Effector memory CD4-positive, alpha-beta T cell (primary cell): ENCODE results near the gene EPHB3.

Experiments used
- DNase-seq, 3 donors: peaks; one replicate each; pipeline ENCODE4 v3.0.0-alpha.2; 2020
- H3K27ac ChIP-seq: 2 replicates; pipeline ENCODE4 v1.7.0; 2013; ENCODE audit warnings: mild to moderate bottlenecking, low read length, moderate library complexity; ENCODE audit not compliant: insufficient read depth, poor library complexity, severe bottlenecking
- H3K27me3 ChIP-seq: replicated peaks from 2 replicates; pipeline ENCODE4 v1.7.0; 2013; ENCODE audit warnings: mild to moderate bottlenecking, low read length; ENCODE audit not compliant: insufficient read depth, control insufficient read depth, poor library complexity, severe bottlenecking
- H3K36me3 ChIP-seq: 2 replicates; pipeline ENCODE4 v1.7.0; 2013; ENCODE audit warnings: mild to moderate bottlenecking, low read length, moderate library complexity; ENCODE audit not compliant: control insufficient read depth, insufficient read depth
- H3K4me1 ChIP-seq: 2 replicates; pipeline ENCODE4 v1.7.0; 2013; ENCODE audit warnings: low read length, mild to moderate bottlenecking; ENCODE audit not compliant: control insufficient read depth, insufficient read depth, poor library complexity, severe bottlenecking
- H3K4me3 ChIP-seq: 2 replicates; pipeline ENCODE4 v1.7.0; 2013; ENCODE audit warnings: low read length, low read depth, mild to moderate bottlenecking; ENCODE audit not compliant: insufficient read depth, poor library complexity, severe bottlenecking
- H3K9me3 ChIP-seq: 2 replicates; pipeline ENCODE4 v1.7.0; 2013; ENCODE audit warnings: mild to moderate bottlenecking, low read length, moderate library complexity; ENCODE audit not compliant: control insufficient read depth

EPHB3 gene

GRCh38 chr3:184590795-184591194, 29.2 kb downstream of the EPHB3 start:
- H3K36me3 ChIP-seq, result no peaks in the 10 kb centered on the region
- no peaks in the 10 kb centered on the region for H3K4me1 ChIP-seq
- no peaks in the 10 kb centered on the region for H3K9me3 ChIP-seq
- no peaks in the 10 kb centered on the region for H3K27me3 ChIP-seq
- DNase-seq, result no peak
- no peak overlapping the region for H3K27ac ChIP-seq
- H3K4me3 ChIP-seq, result no peak overlapping the region

DNA sequence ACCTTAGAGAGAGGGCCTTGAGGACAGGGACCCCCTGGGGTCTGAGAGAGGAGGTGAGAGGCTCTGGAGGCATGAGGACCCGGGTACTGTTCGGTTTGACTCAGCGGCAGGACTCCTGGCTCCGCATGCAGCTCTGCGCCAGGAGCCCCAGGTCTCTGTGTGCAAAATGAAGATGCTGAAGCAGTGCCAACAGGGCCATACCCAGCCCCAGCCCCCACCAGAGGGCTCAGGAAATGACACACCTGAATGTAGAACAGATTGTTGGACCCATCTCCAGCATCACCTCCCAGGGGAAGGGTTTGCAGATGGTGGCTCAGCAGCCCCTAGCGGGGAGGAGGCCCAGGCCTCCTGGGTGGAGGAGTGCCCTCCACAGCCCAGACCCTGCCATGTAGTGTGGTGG, 30.2 kb downstream of the EPHB3 start:
- no peaks in the 10 kb centered on the region for H3K27me3 ChIP-seq
- no peaks in the 10 kb centered on the region for H3K36me3 ChIP-seq
- H3K4me1 ChIP-seq, result no peaks in the 10 kb centered on the region
- H3K9me3 ChIP-seq, result no peaks in the 10 kb centered on the region
- no peak overlapping the region for H3K4me3 ChIP-seq
- DNase-seq, result no peak
- no peak overlapping the region for H3K27ac ChIP-seq

DNA sequence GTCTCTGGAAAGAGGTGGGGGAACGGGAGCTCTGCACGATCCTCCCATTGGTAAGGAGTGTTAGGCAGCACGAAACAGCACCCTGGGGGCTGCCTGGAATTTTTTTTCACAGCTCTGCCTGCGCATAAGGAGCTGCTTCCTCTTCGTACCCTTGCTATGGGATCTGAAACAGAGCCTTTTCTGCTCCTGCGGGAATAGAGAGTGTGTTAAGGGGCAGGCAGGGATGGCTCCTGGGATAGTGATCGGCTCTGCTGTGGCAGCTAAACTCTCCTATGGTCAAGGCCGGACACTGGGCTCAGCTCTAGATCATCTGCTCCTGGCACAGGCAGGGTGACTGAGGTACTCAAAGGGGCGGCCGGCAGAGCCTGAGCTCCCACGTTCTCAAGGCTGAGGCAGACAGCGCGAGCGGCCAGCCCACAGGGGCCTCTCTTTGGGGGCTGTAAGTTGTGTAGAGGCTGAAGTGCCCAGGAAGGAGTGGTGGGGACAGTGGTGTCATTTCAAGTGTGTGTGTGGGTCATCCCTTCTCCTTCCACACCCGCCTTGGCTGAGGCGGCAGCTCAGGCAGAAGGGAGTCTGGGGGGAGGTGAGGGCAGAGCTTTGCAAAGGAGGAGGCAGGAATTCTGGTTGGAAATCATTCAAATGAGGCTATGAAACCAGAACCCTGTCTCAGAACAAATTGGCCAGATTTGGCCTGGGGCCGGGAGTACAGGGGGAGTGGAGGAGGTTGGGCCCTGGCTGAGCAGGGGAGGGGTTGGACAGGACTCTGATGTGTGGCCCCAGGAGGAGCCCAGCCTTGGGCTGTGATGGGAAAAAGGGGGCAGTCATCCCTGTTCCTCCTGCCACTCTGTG, 31.0 kb downstream of the EPHB3 start:
- Histone ChIP-seq H3K4me1 (no peaks in the 10 kb centered on the region), H3K4me3 (no peak overlapping the region), H3K36me3 (no peaks in the 10 kb centered on the region), H3K27ac (no peak overlapping the region), H3K9me3 (no peaks in the 10 kb centered on the region), H3K27me3 (no peaks in the 10 kb centered on the region)
- DNase-seq, result no peak

GRCh38 chr3:184593220-184593927, 31.8 kb downstream of the EPHB3 start:
- H3K27me3 ChIP-seq, result no peaks in the 10 kb centered on the region
- no peak overlapping the region for H3K27ac ChIP-seq
- H3K4me1 ChIP-seq, result no peaks in the 10 kb centered on the region
- no peak for DNase-seq
- H3K36me3 ChIP-seq, result no peaks in the 10 kb centered on the region
- H3K9me3 ChIP-seq, result no peaks in the 10 kb centered on the region
- no peak overlapping the region for H3K4me3 ChIP-seq

GRCh38 chr3:184593928-184594303, 32.3 kb downstream of the EPHB3 start:
- Histone ChIP-seq H3K4me3 (no peak overlapping the region), H3K27ac (no peak overlapping the region), H3K36me3 (no peaks in the 10 kb centered on the region), H3K4me1 (no peaks in the 10 kb centered on the region), H3K9me3 (no peaks in the 10 kb centered on the region), H3K27me3 (no peaks in the 10 kb centered on the region)
- DNase-seq, result no peak

- DNase-seq, result no peak
- Histone ChIP-seq H3K27me3 (no peaks in the 10 kb centered on the region), H3K27ac (no peak overlapping the region), H3K9me3 (no peaks in the 10 kb centered on the region), H3K4me3 (no peak overlapping the region), H3K4me1 (no peaks in the 10 kb centered on the region), H3K36me3 (no peaks in the 10 kb centered on the region)
Measured at GRCh38 chr3:184594371-184595001, 32.9 kb downstream of the EPHB3 start.

- no peaks in the 10 kb centered on the region for H3K4me1 ChIP-seq
- H3K27me3 ChIP-seq, result no peaks in the 10 kb centered on the region
- H3K4me3 ChIP-seq, result no peak overlapping the region
- H3K36me3 ChIP-seq, result no peaks in the 10 kb centered on the region
- H3K27ac ChIP-seq, result no peak overlapping the region
- DNase-seq, result no peak
- H3K9me3 ChIP-seq, result no peaks in the 10 kb centered on the region
Measured at GRCh38 chr3:184595726-184596125, 34.1 kb downstream of the EPHB3 start.

DNA sequence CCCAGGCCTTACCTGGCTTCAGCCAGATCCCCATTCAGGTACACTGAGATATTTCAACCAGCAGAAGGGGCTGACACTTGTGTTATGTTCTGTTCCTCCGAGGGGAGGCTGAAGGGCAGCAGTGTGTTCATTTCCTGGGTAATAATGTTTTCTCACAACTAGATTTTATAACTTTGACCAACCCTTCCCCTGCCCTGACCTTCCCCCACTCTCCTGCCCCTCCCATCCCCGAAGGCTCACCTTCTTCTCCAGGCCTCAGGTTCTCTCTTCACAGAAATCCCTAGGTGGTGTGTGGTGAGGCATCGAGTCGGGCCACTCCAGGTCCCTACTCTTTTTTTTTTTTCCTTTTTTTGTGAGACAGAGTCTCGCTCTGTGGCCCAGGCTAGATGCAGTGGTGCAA, 34.6 kb downstream of the EPHB3 start:
- DNase-seq, result no peak
- no peaks in the 10 kb centered on the region for H3K36me3 ChIP-seq
- peaks cover 3% of the 10 kb centered on the region for H3K27me3 ChIP-seq
- no peaks in the 10 kb centered on the region for H3K9me3 ChIP-seq
- no peaks in the 10 kb centered on the region for H3K4me1 ChIP-seq
- H3K4me3 ChIP-seq, result no peak overlapping the region
- no peak overlapping the region for H3K27ac ChIP-seq

- Histone ChIP-seq H3K36me3 (no peaks in the 10 kb centered on the region), H3K4me1 (peaks cover 1% of the 10 kb centered on the region), H3K27ac (no peak overlapping the region), H3K9me3 (no peaks in the 10 kb centered on the region), H3K4me3 (no peak overlapping the region), H3K27me3 (peaks cover 4% of the 10 kb centered on the region)
- DNase-seq, result no peak
Measured at GRCh38 chr3:184596886-184597575, 35.4 kb downstream of the EPHB3 start.
